IMR-90 (cell line): Measurements from ENCODE around the gene PIEZO2. TPM values are rescaled to one million over a fixed set of nuclear protein-coding genes. Genes with fewer than 3 reads are reported as not detected.
A peak's percentile ranks its signal among the peaks of the same experiment; 100 is the strongest.

Experiments used
- ATAC-seq: fragments of 200-7000 bp; cut with Tn5 transposase; 2 replicates; pipeline ENCODE4 v1.9.1; 2020; ENCODE audit warnings: low read depth, mild to moderate bottlenecking, moderate library complexity
- BruUV-seq: library from RNA; stranded (reverse); fragments of 400-500 nt; replicated peaks from 2 replicates; lab custom pipeline; 2021; lab: Mats Ljungman, UMichigan
- CTCF ChIA-PET: fragments of 300-600 bp; formaldehyde crosslinking; extraction: SDS; loops from one replicate; lab custom pipeline; 2021; ENCODE audit warnings: antibody characterized with exemption; lab: Yijun Ruan, JAX
- POLR2A ChIA-PET: fragments of 300-600 bp; sonication (Branson Sonifier 250); formaldehyde crosslinking; loops from one replicate; lab custom pipeline; 2022; ENCODE audit warnings: antibody characterized with exemption; ENCODE audit not compliant: unreplicated experiment; lab: Charles Lee
- DNase-seq: peaks from one replicate; pipeline ENCODE4 v3.0.0; 2013
- H2AFZ ChIP-seq: replicated peaks from 2 replicates; pipeline ENCODE3; 2013; ENCODE audit warnings: low read length, mild to moderate bottlenecking; ENCODE audit not compliant: poor library complexity
- H2AK5ac ChIP-seq: 2 replicates; pipeline ENCODE4 v1.6.1; 2013; ENCODE audit warnings: low read depth, low read length, inconsistent platforms
- H2AK9ac ChIP-seq: replicated peaks from 2 replicates; pipeline ENCODE3; 2013; ENCODE audit warnings: mild to moderate bottlenecking, low read depth, low read length, moderate library complexity; ENCODE audit not compliant: poor library complexity
- H2BK120ac ChIP-seq: 2 replicates; pipeline ENCODE4 v1.6.1; 2013; ENCODE audit warnings: low read depth, low read length, inconsistent platforms
- H2BK15ac ChIP-seq: 3 replicates; pipeline ENCODE4 v1.6.1; 2013; ENCODE audit warnings: low read depth, low read length, inconsistent platforms
- H2BK20ac ChIP-seq: 2 replicates; pipeline ENCODE4 v1.6.1; 2013; ENCODE audit warnings: low read depth, mild to moderate bottlenecking, inconsistent platforms, low read length, moderate library complexity
- H2BK5ac ChIP-seq: 2 replicates; pipeline ENCODE4 v1.6.1; 2013; ENCODE audit warnings: mild to moderate bottlenecking, low read depth, low read length, inconsistent platforms; ENCODE audit not compliant: poor library complexity, severe bottlenecking
- H3K14ac ChIP-seq: replicated peaks from 2 replicates; pipeline ENCODE4 v1.6.1; 2013; ENCODE audit warnings: low read depth, low read length, inconsistent platforms
- H3K18ac ChIP-seq: 2 replicates; pipeline ENCODE4 v1.6.1; 2013; ENCODE audit warnings: low read depth, low read length, control low read depth
- H3K23ac ChIP-seq: 2 replicates; pipeline ENCODE4 v1.6.1; 2013; ENCODE audit warnings: low read depth, low read length, inconsistent platforms
- H3K27ac ChIP-seq: 2 replicates; pipeline ENCODE4 v1.5.1; 2013; ENCODE audit warnings: mild to moderate bottlenecking, control low read depth, low read length; ENCODE audit not compliant: insufficient read depth
- H3K27me3 ChIP-seq: 2 replicates; pipeline ENCODE4 v1.6.1; 2013; ENCODE audit warnings: low read length; ENCODE audit not compliant: control insufficient read depth, insufficient read depth
- H3K36me3 ChIP-seq: 2 replicates; pipeline ENCODE4 v1.6.1; 2013; ENCODE audit warnings: low read length, mixed read lengths; ENCODE audit not compliant: control insufficient read depth, insufficient read depth
- H3K4ac ChIP-seq: 2 replicates; pipeline ENCODE4 v1.6.1; 2013; ENCODE audit warnings: low read depth, low read length, inconsistent platforms
- H3K4me1 ChIP-seq: 2 replicates; pipeline ENCODE4 v1.6.1; 2013; ENCODE audit warnings: low read length, mixed read lengths; ENCODE audit not compliant: control insufficient read depth, insufficient read depth
- H3K4me2 ChIP-seq: 2 replicates; pipeline ENCODE4 v1.6.1; 2013; ENCODE audit warnings: low read depth, mild to moderate bottlenecking, control low read depth, low read length, moderate library complexity
- H3K4me3 ChIP-seq: 2 replicates; pipeline ENCODE4 v1.5.1; 2013; ENCODE audit warnings: low read depth, mild to moderate bottlenecking, control low read depth, low read length, moderate library complexity; ENCODE audit not compliant: insufficient read depth
- H3K56ac ChIP-seq: 2 replicates; pipeline ENCODE4 v1.6.1; 2013; ENCODE audit warnings: low read length, inconsistent platforms; ENCODE audit not compliant: insufficient read depth; ENCODE audit errors: extremely low read depth
- H3K79me1 ChIP-seq, 2 experiments: 2 replicates each; pipeline ENCODE4 v1.6.1; 2013; ENCODE audit warnings: low read length in 2 of 2, inconsistent platforms in 1 of 2, low read depth in 1 of 2
- H3K9ac ChIP-seq: 2 replicates; pipeline ENCODE4 v1.6.1; 2013; ENCODE audit warnings: low read depth, low read length, control low read depth
- H3K9me1 ChIP-seq: 2 replicates; pipeline ENCODE4 v1.6.1; 2013; ENCODE audit warnings: low read length, inconsistent platforms; ENCODE audit not compliant: insufficient read depth
- H3K9me3 ChIP-seq: 2 replicates; pipeline ENCODE4 v1.6.1; 2013; ENCODE audit warnings: low read length; ENCODE audit not compliant: control insufficient read depth, insufficient read depth
- H4K20me1 ChIP-seq: 2 replicates; pipeline ENCODE4 v1.6.1; 2013; ENCODE audit warnings: low read length, inconsistent platforms; ENCODE audit not compliant: insufficient read depth
- H4K5ac ChIP-seq: 2 replicates; pipeline ENCODE4 v1.6.1; 2013; ENCODE audit warnings: mild to moderate bottlenecking, low read depth, low read length, control low read depth
- H4K8ac ChIP-seq, 2 experiments: 2 replicates each; pipeline ENCODE4 v1.6.1; 2013; ENCODE audit warnings: low read depth in 2 of 2, low read length in 2 of 2, control low read depth in 1 of 2, inconsistent platforms in 1 of 2
- H4K91ac ChIP-seq: 2 replicates; pipeline ENCODE4 v1.6.1; 2013; ENCODE audit warnings: low read depth, low read length, inconsistent platforms; ENCODE audit not compliant: insufficient read depth
- CEBPB ChIP-seq: IDR thresholded peaks from 2 replicates; pipeline ENCODE4 v1.6.1; 2012; ENCODE audit warnings: low read depth, low read length, improper control_type of control experiment
- FOS ChIP-seq: fragments of 150-350 bp; IDR thresholded peaks from 2 replicates; pipeline ENCODE4 v1.6.1; 2016; ENCODE audit warnings: low read depth, low read length
- MXI1 ChIP-seq: IDR thresholded peaks from 2 replicates; pipeline ENCODE4 v1.6.1; 2012; ENCODE audit warnings: low read depth, mild to moderate bottlenecking, low read length, moderate library complexity, borderline replicate concordance
- NFE2L2 ChIP-seq: fragments of 150-350 bp; IDR thresholded peaks from 2 replicates; pipeline ENCODE4 v1.6.1; 2016; ENCODE audit warnings: low read depth, mild to moderate bottlenecking, low read length
- RAD21 ChIP-seq: IDR thresholded peaks from 2 replicates; pipeline ENCODE4 v1.6.1; 2012; ENCODE audit warnings: low read length, improper control_type of control experiment
- WGBS, 2 experiments: methylation state at CpG; one replicate each; pipeline versions ENCODE4 v1.1.5 to v1.1.7; 2013; ENCODE audit warnings: missing lambda C conversion rate in 2 of 2; ENCODE audit not compliant: insufficient read length in 1 of 2; ENCODE audit errors: extremely low coverage in 2 of 2; 5-methylcytosine and 5-hydroxymethylcytosine counted together
- dilution Hi-C: fragments of 300-500 bp; cut with HindIII; formaldehyde crosslinking; loops from one replicate; pipeline ENCODE4 v1.14.3; 2018; ENCODE audit warnings: low sequenced_read_pairs; ENCODE audit not compliant: unreplicated experiment
- in situ Hi-C: fragments of 300-500 bp; cut with MboI; formaldehyde crosslinking; loops from 3 replicates; pipeline ENCODE4 v1.14.3; 2019; ENCODE audit warnings: low sequenced_read_pairs, inconsistent platforms, mixed read lengths
- intact Hi-C: fragments of 100-400 bp; cut with micrococcal nuclease; formaldehyde crosslinking; loops from 2 replicates; pipeline ENCODE4 v1.10.0; 2022
- polyA plus RNA-seq, 3 experiments: library from polyadenylated mRNA; depleted of rRNA; stranded (reverse); fragments of >200 nt; gene quantifications; 2 replicates each; pipeline ENCODE4 v1.2.3, GENCODE V29; 2012; ENCODE audit warnings: low replicate concordance in 1 of 3
- total RNA-seq: library from RNA; depleted of rRNA; stranded (reverse); fragments of >200 nt; gene quantifications from 2 replicates; pipeline ENCODE4 v1.2.3, GENCODE V29; 2012

The PIEZO2 gene
- total and polyA plus RNA-seq, 2 of the 4 experiments (the other 2 are of a cell fraction): 2.4 to 4.1 TPM

GRCh38 chr18:10949655-10950054 lies 199.7 kb downstream of the PIEZO2 start:
- Histone ChIP-seq H4K5ac (no peak overlapping the region), H3K9me1 (0 out of 2 replicates have a peak, but pooled peaks cover 4% of the 10 kb centered on the region), H3K18ac (no peak overlapping the region), H3K4ac (no peak overlapping the region), H3K4me3 (no peak overlapping the region), H2BK15ac (no peak overlapping the region), H3K4me2 (no peak overlapping the region), H3K9ac (no peak overlapping the region), H3K14ac (no peak overlapping the region), H2BK5ac (no peak overlapping the region), H3K9me3 (peaks cover 11% of the 10 kb centered on the region), H3K36me3 (no peaks in the 10 kb centered on the region; the same call in 1 of the 2 replicates), H3K79me1 (no peaks in the 10 kb centered on the region), H2AK9ac (no peak overlapping the region), H2BK120ac (no peak overlapping the region), H3K23ac (no peak overlapping the region), H4K91ac (no peak overlapping the region), H3K56ac (no peak overlapping the region), H3K27me3 (no peaks in the 10 kb centered on the region), H3K4me1 (no peaks in the 10 kb centered on the region), H4K8ac (no peak overlapping the region), H2AFZ (no peak overlapping the region), H3K27ac (no peak overlapping the region), H2AK5ac (no peak overlapping the region), H4K20me1 (no peaks in the 10 kb centered on the region), H2BK20ac (no peak overlapping the region)
- ChIA-PET POLR2A (no interaction called here), CTCF (no interaction called here)
- WGBS, 2 experiments: no CpG with 5 or more reads among the region's 1 CpG
- dilution Hi-C loops (no loop called here), in situ Hi-C loops (no loop called here), intact Hi-C loops (loop anchor here (10.0 kb wide), 1 partner anchor 75 kb away; no protein-coding TSS in a partner anchor)
- TF ChIP-seq FOS: no peak
- no peak for TF ChIP-seq CEBPB
- no peak for TF ChIP-seq RAD21
- no peak for TF ChIP-seq MXI1
- no peak for TF ChIP-seq NFE2L2
- DNase-seq (peak; percentile 2), ATAC-seq (no peak)
- no TSS peak for BruUV-seq
